Measurements from ENCODE around the gene ARHGAP22. TPM values are rescaled to one million over a fixed set of nuclear protein-coding genes. Genes with fewer than 3 reads are reported as not detected.
A peak's percentile ranks its signal among the peaks of the same experiment; 100 is the strongest.

The ARHGAP22 gene
- polyA plus RNA-seq, 3 donors, result 1.5 to 7.8 (median 1.9) TPM

DNA sequence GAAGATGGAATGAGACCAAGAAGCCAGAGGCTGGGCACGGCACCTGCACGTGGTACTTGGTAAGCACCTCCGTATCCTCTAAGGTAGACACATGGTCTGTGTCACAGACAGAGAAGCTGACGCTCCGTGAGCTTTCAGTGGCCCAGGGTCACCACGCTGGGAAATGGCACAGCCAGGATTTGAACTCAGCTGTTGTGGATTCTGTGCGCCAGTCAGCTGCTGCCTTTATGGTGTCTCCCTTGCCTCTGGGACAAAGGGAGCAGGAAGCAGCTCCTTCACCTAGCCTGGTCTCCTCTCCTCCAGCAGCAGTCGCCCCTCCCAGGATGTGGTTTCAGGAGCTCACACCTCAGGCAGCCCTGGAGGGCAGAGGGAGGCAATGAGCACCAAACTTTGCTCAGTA lies 110.8 kb downstream of the ARHGAP22 start:
- H3K27me3 ChIP-seq (ENCODE audit: control insufficient read depth in 2 of 2, insufficient read depth in 2 of 2, low read length in 2 of 2), result no peaks in the 10 kb centered on the region
- TF ChIP-seq, protein P1, sequence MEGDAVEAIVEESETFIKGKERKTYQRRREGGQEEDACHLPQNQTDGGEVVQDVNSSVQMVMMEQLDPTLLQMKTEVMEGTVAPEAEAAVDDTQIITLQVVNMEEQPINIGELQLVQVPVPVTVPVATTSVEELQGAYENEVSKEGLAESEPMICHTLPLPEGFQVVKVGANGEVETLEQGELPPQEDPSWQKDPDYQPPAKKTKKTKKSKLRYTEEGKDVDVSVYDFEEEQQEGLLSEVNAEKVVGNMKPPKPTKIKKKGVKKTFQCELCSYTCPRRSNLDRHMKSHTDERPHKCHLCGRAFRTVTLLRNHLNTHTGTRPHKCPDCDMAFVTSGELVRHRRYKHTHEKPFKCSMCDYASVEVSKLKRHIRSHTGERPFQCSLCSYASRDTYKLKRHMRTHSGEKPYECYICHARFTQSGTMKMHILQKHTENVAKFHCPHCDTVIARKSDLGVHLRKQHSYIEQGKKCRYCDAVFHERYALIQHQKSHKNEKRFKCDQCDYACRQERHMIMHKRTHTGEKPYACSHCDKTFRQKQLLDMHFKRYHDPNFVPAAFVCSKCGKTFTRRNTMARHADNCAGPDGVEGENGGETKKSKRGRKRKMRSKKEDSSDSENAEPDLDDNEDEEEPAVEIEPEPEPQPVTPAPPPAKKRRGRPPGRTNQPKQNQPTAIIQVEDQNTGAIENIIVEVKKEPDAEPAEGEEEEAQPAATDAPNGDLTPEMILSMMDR (IDR thresholded peaks at IDR 0.05), result no peak
- Mint-ChIP-seq H3K27me3 (ENCODE audit: low read depth in 3 of 3) (peaks cover 0 to 11% (median 6%) of the 10 kb centered on the region in 3 donors), H3K4me1 (peaks cover 13% of the 10 kb centered on the region), H3K36me3 (no peaks in the 10 kb centered on the region), H3K9me3 (peaks cover 0 to 2% (median 0%) of the 10 kb centered on the region in 7 donors), H3K27ac (no peak overlapping the region), H3K4me3 (no peak overlapping the region)
- no peaks in the 10 kb centered on the region for H3K79me2 ChIP-seq (ENCODE audit: insufficient read depth, low read length)
- 44% methylated on average over 8 of the region's 8 CpGs for WGBS (ENCODE audit: insufficient coverage)
- intact Hi-C loops (cut with micrococcal nuclease), result no loop called here
- no peak overlapping the region for H3K4me2 ChIP-seq (replicated peaks; ENCODE audit: extremely low read depth, low read length, poor library complexity, severe bottlenecking)
- H3K4me1 ChIP-seq (ENCODE audit: control insufficient read depth in 1 of 2, insufficient read depth in 2 of 2, low read length in 2 of 2), result peaks cover 8 to 9% of the 10 kb centered on the region in 2 donors
- no peak overlapping the region for H3K9ac ChIP-seq (ENCODE audit: insufficient read depth, low read length, poor library complexity, severe bottlenecking)
- H3K27ac ChIP-seq (ENCODE audit: low read depth in 1 of 2, low read length in 2 of 2), result no peak overlapping the region
- H3K4me3 ChIP-seq (replicated peaks in 1 of 3; ENCODE audit: low read depth in 2 of 3, low read length in 3 of 3), result no peak overlapping the region
- DNase-seq, result no peak
- no peak overlapping the region for H2AFZ ChIP-seq (ENCODE audit: insufficient read depth, low read depth, low read length, poor library complexity, severe bottlenecking)
- no peaks in the 10 kb centered on the region for H3K36me3 ChIP-seq (replicated peaks in 1 of 2; ENCODE audit: control insufficient read depth in 1 of 2, insufficient read depth in 2 of 2, low read length in 2 of 2)
- H4K20me1 ChIP-seq (ENCODE audit: insufficient read depth, low read length), result no peaks in the 10 kb centered on the region
- H3K9me3 ChIP-seq (replicated peaks in 1 of 2; ENCODE audit: control insufficient read depth in 1 of 2, insufficient read depth in 1 of 2, low read length in 2 of 2), result no peaks in the 10 kb centered on the region

DNA sequence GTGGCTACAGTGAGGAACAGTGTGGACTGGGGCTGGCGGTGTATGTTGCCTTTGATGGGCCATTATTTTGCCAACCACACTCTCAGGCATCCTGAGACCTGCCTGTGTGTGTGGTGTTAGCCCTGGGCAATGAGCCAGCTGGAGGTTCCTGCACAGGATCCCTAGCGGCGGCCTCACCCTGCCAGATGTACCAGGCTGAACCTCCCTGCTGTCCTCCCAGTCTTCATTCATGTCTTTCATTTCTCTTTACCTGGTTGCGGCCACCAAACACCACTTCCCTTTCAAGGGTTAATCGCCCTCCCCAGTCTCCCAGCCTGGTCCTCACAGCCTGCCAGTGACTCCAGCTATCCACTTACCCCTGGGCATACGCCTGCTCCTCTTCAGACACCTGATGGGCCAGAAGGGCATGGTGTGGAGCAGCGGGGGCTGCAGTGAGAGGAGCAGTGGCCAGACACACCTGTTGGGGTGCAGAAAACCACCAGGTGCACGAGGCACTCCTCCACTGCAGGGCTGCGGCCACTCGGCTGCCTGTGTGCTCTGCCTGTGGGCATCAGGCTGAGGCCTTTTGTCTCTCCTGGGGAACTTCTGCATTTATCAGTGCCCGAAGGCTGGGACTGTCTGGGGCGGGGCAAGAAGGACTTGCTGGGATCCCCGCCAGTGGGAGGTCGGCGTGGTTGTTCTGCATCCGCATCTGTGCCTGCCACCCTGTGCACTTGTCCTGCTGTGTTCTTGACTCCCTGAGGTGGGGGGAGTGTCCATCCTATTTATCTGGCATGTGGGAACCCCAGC lies 111.6 kb downstream of the ARHGAP22 start:
- H4K20me1 ChIP-seq (ENCODE audit: insufficient read depth, low read length), result no peaks in the 10 kb centered on the region
- peaks cover 0 to 2% (median 0%) of the 10 kb centered on the region in 7 donors for H3K9me3 Mint-ChIP-seq
- H3K4me1 Mint-ChIP-seq, result peaks cover 13% of the 10 kb centered on the region
- no peaks in the 10 kb centered on the region for H3K36me3 Mint-ChIP-seq
- WGBS (ENCODE audit: insufficient coverage), result 6% methylated on average over 16 of the region's 16 CpGs
- H3K27me3 ChIP-seq (ENCODE audit: control insufficient read depth in 2 of 2, insufficient read depth in 2 of 2, low read length in 2 of 2), result no peaks in the 10 kb centered on the region
- peak overlapping the region in 3 of 7 donors; percentile 12 to 84 (median 31) for H3K27ac Mint-ChIP-seq
- peak; percentile 38 to 58 (median 54) for DNase-seq
- peaks cover 0 to 11% (median 6%) of the 10 kb centered on the region in 3 donors for H3K27me3 Mint-ChIP-seq (ENCODE audit: low read depth in 3 of 3)
- H3K36me3 ChIP-seq (replicated peaks in 1 of 2; ENCODE audit: control insufficient read depth in 1 of 2, insufficient read depth in 2 of 2, low read length in 2 of 2), result no peaks in the 10 kb centered on the region
- peak overlapping the region in 1 of 2 donors; percentile 1 for H3K27ac ChIP-seq (ENCODE audit: low read depth in 1 of 2, low read length in 2 of 2)
- peak overlapping the region in 1 of 2 donors; percentile 28 for H3K4me3 Mint-ChIP-seq
- H3K4me1 ChIP-seq (ENCODE audit: control insufficient read depth in 1 of 2, insufficient read depth in 2 of 2, low read length in 2 of 2), result peaks cover 8 to 9% of the 10 kb centered on the region in 2 donors
- no peak overlapping the region for H3K9ac ChIP-seq (ENCODE audit: insufficient read depth, low read length, poor library complexity, severe bottlenecking)
- peak overlapping the region; percentile 16 for H3K4me2 ChIP-seq (replicated peaks; ENCODE audit: extremely low read depth, low read length, poor library complexity, severe bottlenecking)
- no peak overlapping the region for H3K4me3 ChIP-seq (replicated peaks in 1 of 3; ENCODE audit: low read depth in 2 of 3, low read length in 3 of 3)
- H3K79me2 ChIP-seq (ENCODE audit: insufficient read depth, low read length), result no peaks in the 10 kb centered on the region
- H2AFZ ChIP-seq (ENCODE audit: insufficient read depth, low read depth, low read length, poor library complexity, severe bottlenecking), result peak overlapping the region; percentile 46
- intact Hi-C loops (cut with micrococcal nuclease), result no loop called here
- TF ChIP-seq, protein P1 (IDR thresholded peaks at IDR 0.05), result no peak
- no peaks in the 10 kb centered on the region for H3K9me3 ChIP-seq (replicated peaks in 1 of 2; ENCODE audit: control insufficient read depth in 1 of 2, insufficient read depth in 1 of 2, low read length in 2 of 2)

Measured in CD14-positive monocyte (primary cell).